Hepatic stellate cell (primary cell): ENCODE results near the gene REPS1.
A peak's percentile ranks its signal among the peaks of the same experiment; 100 is the strongest.
"Not testable (repeated sequence)": the region's sequence is repeated elsewhere in the genome, so short reads cannot be mapped to it uniquely, and the experiment has no call there.

Experiments used
- DNase-seq: peaks from one replicate; pipeline ENCODE4 v3.0.0; 2011; ENCODE audit warnings: low spot score

The REPS1 gene

GRCh38 chr6:139006477-139006876 is 18.4 kb upstream of the REPS1 start:
- DNase-seq = no peak

GRCh38 chr6:139003751-139004150 is 15.7 kb upstream of the REPS1 start:
- no peak for DNase-seq

GRCh38 chr6:138999949-139000725 is 12.1 kb upstream of the REPS1 start:
- DNase-seq = peak; percentile 16

GRCh38 chr6:138997136-138997535 is 9.1 kb upstream of the REPS1 start:
- no peak for DNase-seq

GRCh38 chr6:138996524-138996923 is 8.5 kb upstream of the REPS1 start:
- DNase-seq = no peak

- not testable (repeated sequence) for DNase-seq
Measured at GRCh38 chr6:138993410-138993809, 5.4 kb upstream of the REPS1 start.

- DNase-seq = not testable (repeated sequence)
Measured at GRCh38 chr6:138992965-138993364, 4.9 kb upstream of the REPS1 start.

GRCh38 chr6:138991206-138991605 is 3.2 kb upstream of the REPS1 start:
- DNase-seq = no peak

- no peak for DNase-seq
Measured at GRCh38 chr6:138989098-138989983, 1.3 kb upstream of the REPS1 start.

GRCh38 chr6:138988469-138988834 is 399 bp upstream of the REPS1 start:
- DNase-seq = no peak

GRCh38 chr6:138987080-138987642 is 892 bp downstream of the REPS1 start:
- DNase-seq = no peak

- DNase-seq = peak; percentile 22
Measured at GRCh38 chr6:138986578-138986977, 1.5 kb downstream of the REPS1 start.

GRCh38 chr6:138981416-138981815 is 6.6 kb downstream of the REPS1 start:
- DNase-seq = no peak

GRCh38 chr6:138979813-138980668 is 8.0 kb downstream of the REPS1 start:
- DNase-seq = no peak

- DNase-seq = no peak
Measured at GRCh38 chr6:138979365-138979764, 8.7 kb downstream of the REPS1 start.

GRCh38 chr6:138978229-138978628 is 9.8 kb downstream of the REPS1 start:
- DNase-seq = no peak

- DNase-seq = no peak
Measured at GRCh38 chr6:138977646-138978167, 10.3 kb downstream of the REPS1 start.

GRCh38 chr6:138977242-138977641 is 10.8 kb downstream of the REPS1 start:
- no peak for DNase-seq

GRCh38 chr6:138975815-138976214 is 12.2 kb downstream of the REPS1 start:
- no peak for DNase-seq

GRCh38 chr6:138973466-138974153 is 14.4 kb downstream of the REPS1 start:
- no peak for DNase-seq

GRCh38 chr6:138972226-138972665 is 15.8 kb downstream of the REPS1 start:
- DNase-seq = no peak
